Lower leg skin (tissue), 4 donors: ENCODE measurements around the gene KLF5. TPM values are rescaled to one million over a fixed set of nuclear protein-coding genes. Genes with fewer than 3 reads are reported as not detected.

Experiments used
- DNase-seq, 2 donors: peaks; one replicate each; pipeline ENCODE4 v3.0.0-alpha.2; 2019; ENCODE audit warnings: low spot score in 2 of 2
- H3K4me3 ChIP-seq: fragments of 200-600 bp; sonication (generic); 2 replicates; pipeline ENCODE4 v1.5.1; 2017; ENCODE audit warnings: mild to moderate bottlenecking, low read depth; ENCODE audit not compliant: poor library complexity, severe bottlenecking
- CTCF ChIP-seq, 3 donors: fragments of 450-650 bp; IDR thresholded peaks; one replicate each; pipeline ENCODE4 v1.5.1; 2016; ENCODE audit warnings: antibody characterized with exemption in 3 of 3, mild to moderate bottlenecking in 3 of 3, moderate library complexity in 2 of 3
- POLR2A ChIP-seq, 2 donors: fragments of 450-650 bp; IDR thresholded peaks; one replicate each; pipeline ENCODE4 v1.6.1; 2016 to 2017; ENCODE audit warnings: antibody characterized with exemption in 2 of 2, mild to moderate bottlenecking in 1 of 2, moderate library complexity in 1 of 2
- WGBS, 2 donors: methylation state at CpG; one replicate each; pipeline ENCODE4 v1.1.5; 2018; 5-methylcytosine and 5-hydroxymethylcytosine counted together
- intact Hi-C: fragments of 100-400 bp; cut with DNase I; formaldehyde crosslinking; loops from one replicate; pipeline ENCODE4 v1.15.0; 2023; ENCODE audit warnings: low total_unique reads
- total RNA-seq, 4 donors: library from RNA; depleted of rRNA; stranded (reverse); fragments of >200 nt; gene quantifications; one replicate each; pipeline ENCODE4 v1.1.0, GENCODE V29; 2016

Gene KLF5
- total RNA-seq, 4 donors from 2014 or later, result 244 to 544 (median 359) TPM

- intact Hi-C loops, result loop anchor here (10.0 kb wide), 1 partner anchor 650 kb away; no protein-coding TSS in a partner anchor
- TF ChIP-seq POLR2A (IDR thresholded peaks at IDR 0.05), result no peak
- no peak for TF ChIP-seq CTCF (IDR thresholded peaks at IDR 0.05)
- DNase-seq, result no peak
- no peak overlapping the region for H3K4me3 ChIP-seq
- WGBS, 2 donors, result 35 to 37% methylated on average over 2 of the region's 2 CpGs
These were observed 6.2 kb downstream of the KLF5 start for GRCh38 chr13:73065036-73065435.

GRCh38 chr13:73065665-73066340 is 7.0 kb downstream of the KLF5 start:
- intact Hi-C loops, result loop anchor here (10.0 kb wide), 1 partner anchor 649 kb away; no protein-coding TSS in a partner anchor
- TF ChIP-seq CTCF (IDR thresholded peaks at IDR 0.05) (no peak), POLR2A (IDR thresholded peaks at IDR 0.05) (no peak)
- no peak for DNase-seq
- WGBS, 2 donors, result 48 to 60% methylated on average over 7 of the region's 7 CpGs
- H3K4me3 ChIP-seq, result no peak overlapping the region

- intact Hi-C loops, result loop anchor here (10.0 kb wide), 1 partner anchor 645 kb away; no protein-coding TSS in a partner anchor
- no peak for TF ChIP-seq POLR2A (IDR thresholded peaks at IDR 0.05)
- no peak for TF ChIP-seq CTCF (IDR thresholded peaks at IDR 0.05)
- H3K4me3 ChIP-seq, result no peak overlapping the region
- 63% methylated on average over 1 of the region's 1 CpG for WGBS, 2 donors
- DNase-seq, result no peak
These were observed 10.5 kb downstream of the KLF5 start for GRCh38 chr13:73069206-73069805.

- 79 to 81% methylated on average over 5 of the region's 5 CpGs for WGBS, 2 donors
- DNase-seq, result no peak
- no peak for TF ChIP-seq CTCF (IDR thresholded peaks at IDR 0.05)
- TF ChIP-seq POLR2A (IDR thresholded peaks at IDR 0.05), result no peak
These were observed 11.8 kb downstream of the KLF5 start for GRCh38 chr13:73070451-73071098.

GRCh38 chr13:73072239-73072900 is 13.6 kb downstream of the KLF5 start:
- no peak for DNase-seq
- TF ChIP-seq CTCF (IDR thresholded peaks at IDR 0.05) (no peak), POLR2A (IDR thresholded peaks at IDR 0.05) (no peak)
- intact Hi-C loops, result no loop called here
- H3K4me3 ChIP-seq, result no peak overlapping the region
- 47 to 48% methylated on average over 10 of the region's 10 CpGs for WGBS, 2 donors

More at GRCh38 chr13:73070451-73071098, 11.8 kb downstream of the KLF5 start:
- intact Hi-C loops, result no loop called here
- H3K4me3 ChIP-seq, result no peak overlapping the region
